ENCODE data around the gene TRMO.

Gene TRMO

DNA sequence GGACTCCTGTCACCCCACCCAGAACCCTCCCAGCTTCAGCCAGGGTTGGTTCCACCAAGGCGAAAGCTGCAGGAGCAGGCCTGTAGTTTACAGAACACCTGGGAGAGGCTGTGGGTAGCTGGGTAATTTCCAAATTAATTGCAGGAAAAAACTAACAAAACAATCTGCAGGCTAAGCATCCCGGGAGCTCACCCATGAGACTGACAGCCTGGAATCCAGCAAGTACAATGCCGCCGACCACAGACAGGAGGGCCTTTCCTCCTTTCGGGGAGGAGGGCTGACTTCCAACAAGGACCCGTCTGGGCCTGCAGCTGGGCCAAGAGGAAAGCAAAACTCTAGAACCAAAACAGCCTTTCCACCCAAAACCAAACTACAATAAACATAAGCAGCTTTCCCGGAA lies 59.0 kb downstream of the TRMO start:
- Histone ChIP-seq H3K27me3 (ENCODE audit: insufficient read depth, low read length, poor library complexity) (peaks cover 28% of the 10 kb centered on the region), H3K4ac (ENCODE audit: low read depth, low read length) (no peak overlapping the region)

GRCh38 chr9:97861148-97861475 lies 61.2 kb downstream of the TRMO start:
- H3K36me3 ChIP-seq (ENCODE audit: control insufficient read depth, insufficient read depth, low read length): no peaks in the 10 kb centered on the region
- H3K79me1 ChIP-seq (ENCODE audit: low read length): no peaks in the 10 kb centered on the region
- no peaks in the 10 kb centered on the region for H3K79me2 ChIP-seq (ENCODE audit: control insufficient read depth, insufficient read depth, low read length)
- no peak overlapping the region for H2BK120ac ChIP-seq (ENCODE audit: low read depth, low read length)
- no peak overlapping the region for H3K9ac ChIP-seq (ENCODE audit: low read length)
- no peak overlapping the region for H2BK15ac ChIP-seq (replicated peaks; ENCODE audit: low read depth)
- H3K18ac ChIP-seq (ENCODE audit: low read length): no peak overlapping the region
- H3K27ac ChIP-seq (ENCODE audit: low read depth, low read length): no peak overlapping the region
- H2BK5ac ChIP-seq (ENCODE audit: low read length): no peak overlapping the region
- no peak overlapping the region for H3K4ac ChIP-seq (ENCODE audit: low read depth, low read length)
- H3K4me3 ChIP-seq (ENCODE audit: low read length): no peak overlapping the region
- H3K4me1 ChIP-seq (ENCODE audit: control insufficient read depth, low read depth, low read length): no peaks in the 10 kb centered on the region
- H3K27me3 ChIP-seq (ENCODE audit: insufficient read depth, low read length, poor library complexity): peaks cover 49% of the 10 kb centered on the region
- no peak overlapping the region for H3K23ac ChIP-seq (ENCODE audit: low read length)
- no peak overlapping the region for H4K8ac ChIP-seq (ENCODE audit: low read depth, low read length)
- H3K4me2 ChIP-seq (ENCODE audit: low read length): no peak overlapping the region
- DNase-seq: no peak
- no CpG with 5 or more reads among the region's 5 CpGs for WGBS (ENCODE audit: extremely low coverage, insufficient coverage, low lambda C conversion rate)
- no peak overlapping the region for H2AK5ac ChIP-seq (ENCODE audit: low read length)
- H4K5ac ChIP-seq (ENCODE audit: low read length): no peak overlapping the region
- no peak overlapping the region for H3K56ac ChIP-seq (ENCODE audit: low read length)

More for the DNA sequence above, 59.0 kb downstream of the TRMO start:
- H3K56ac ChIP-seq (ENCODE audit: low read length): no peak overlapping the region
- no peak overlapping the region for H2BK15ac ChIP-seq (replicated peaks; ENCODE audit: low read depth)
- no peak overlapping the region for H2AK5ac ChIP-seq (ENCODE audit: low read length)
- H3K4me1 ChIP-seq (ENCODE audit: control insufficient read depth, low read depth, low read length): no peaks in the 10 kb centered on the region
- no peaks in the 10 kb centered on the region for H3K36me3 ChIP-seq (ENCODE audit: control insufficient read depth, insufficient read depth, low read length)
- no peak overlapping the region for H2BK5ac ChIP-seq (ENCODE audit: low read length)
- H2BK120ac ChIP-seq (ENCODE audit: low read depth, low read length): no peak overlapping the region
- H3K27ac ChIP-seq (ENCODE audit: low read depth, low read length): no peak overlapping the region
- H4K8ac ChIP-seq (ENCODE audit: low read depth, low read length): no peak overlapping the region
- H3K79me2 ChIP-seq (ENCODE audit: control insufficient read depth, insufficient read depth, low read length): no peaks in the 10 kb centered on the region
- DNase-seq: no peak
- H3K4me2 ChIP-seq (ENCODE audit: low read length): no peak overlapping the region
- no peaks in the 10 kb centered on the region for H3K79me1 ChIP-seq (ENCODE audit: low read length)
- no peak overlapping the region for H3K9ac ChIP-seq (ENCODE audit: low read length)
- H3K18ac ChIP-seq (ENCODE audit: low read length): no peak overlapping the region
- no CpG with 5 or more reads among the region's 7 CpGs for WGBS (ENCODE audit: extremely low coverage, insufficient coverage, low lambda C conversion rate)
- H3K4me3 ChIP-seq (ENCODE audit: low read length): no peak overlapping the region
- H3K23ac ChIP-seq (ENCODE audit: low read length): no peak overlapping the region
- H4K5ac ChIP-seq (ENCODE audit: low read length): no peak overlapping the region

GRCh38 chr9:97860451-97861147 lies 61.7 kb downstream of the TRMO start:
- H3K4me3 ChIP-seq (ENCODE audit: low read length): no peak overlapping the region
- WGBS (ENCODE audit: extremely low coverage, insufficient coverage, low lambda C conversion rate): no CpG with 5 or more reads among the region's 10 CpGs
- no peaks in the 10 kb centered on the region for H3K79me1 ChIP-seq (ENCODE audit: low read length)
- H3K36me3 ChIP-seq (ENCODE audit: control insufficient read depth, insufficient read depth, low read length): no peaks in the 10 kb centered on the region
- no peaks in the 10 kb centered on the region for H3K79me2 ChIP-seq (ENCODE audit: control insufficient read depth, insufficient read depth, low read length)
- no peak overlapping the region for H3K18ac ChIP-seq (ENCODE audit: low read length)
- H4K8ac ChIP-seq (ENCODE audit: low read depth, low read length): no peak overlapping the region
- H3K27me3 ChIP-seq (ENCODE audit: insufficient read depth, low read length, poor library complexity): peaks cover 54% of the 10 kb centered on the region
- no peak overlapping the region for H2BK5ac ChIP-seq (ENCODE audit: low read length)
- no peak overlapping the region for H3K27ac ChIP-seq (ENCODE audit: low read depth, low read length)
- no peaks in the 10 kb centered on the region for H3K4me1 ChIP-seq (ENCODE audit: control insufficient read depth, low read depth, low read length)
- no peak overlapping the region for H2BK15ac ChIP-seq (replicated peaks; ENCODE audit: low read depth)
- H2AK5ac ChIP-seq (ENCODE audit: low read length): no peak overlapping the region
- H3K4me2 ChIP-seq (ENCODE audit: low read length): no peak overlapping the region
- no peak overlapping the region for H3K9ac ChIP-seq (ENCODE audit: low read length)
- H3K4ac ChIP-seq (ENCODE audit: low read depth, low read length): no peak overlapping the region
- H3K56ac ChIP-seq (ENCODE audit: low read length): no peak overlapping the region
- H2BK120ac ChIP-seq (ENCODE audit: low read depth, low read length): no peak overlapping the region
- no peak overlapping the region for H4K5ac ChIP-seq (ENCODE audit: low read length)
- DNase-seq: no peak
- H3K23ac ChIP-seq (ENCODE audit: low read length): no peak overlapping the region

DNA sequence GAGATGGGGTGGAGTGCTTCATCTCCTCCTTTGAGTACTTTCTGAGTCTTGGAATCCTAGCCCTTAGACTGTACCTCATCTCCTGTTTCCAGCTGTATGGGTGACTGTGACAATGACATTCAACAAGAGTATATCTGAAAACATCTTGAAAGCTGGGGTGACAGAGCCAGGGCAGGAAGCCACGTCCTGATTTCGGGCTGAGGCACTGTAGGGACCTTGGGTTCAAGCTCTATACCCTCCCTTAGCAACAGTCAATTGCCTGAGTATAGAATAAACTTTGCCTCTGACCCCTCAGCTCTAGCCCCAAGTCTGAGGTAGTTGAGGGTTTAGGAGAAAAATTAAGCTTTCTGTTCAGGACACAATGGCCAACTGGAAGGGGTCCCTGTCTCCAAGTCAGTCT lies 63.0 kb downstream of the TRMO start:
- no CpG with 5 or more reads among the region's 2 CpGs for WGBS (ENCODE audit: extremely low coverage, insufficient coverage, low lambda C conversion rate)
- Histone ChIP-seq H3K79me1 (ENCODE audit: low read length) (no peaks in the 10 kb centered on the region), H3K27ac (ENCODE audit: low read depth, low read length) (no peak overlapping the region), H3K4me3 (ENCODE audit: low read length) (no peak overlapping the region), H4K5ac (ENCODE audit: low read length) (no peak overlapping the region), H3K18ac (ENCODE audit: low read length) (no peak overlapping the region), H3K23ac (ENCODE audit: low read length) (no peak overlapping the region), H3K56ac (ENCODE audit: low read length) (no peak overlapping the region), H3K4ac (ENCODE audit: low read depth, low read length) (no peak overlapping the region), H2AK5ac (ENCODE audit: low read length) (no peak overlapping the region), H3K9ac (ENCODE audit: low read length) (no peak overlapping the region), H2BK5ac (ENCODE audit: low read length) (no peak overlapping the region), H3K79me2 (ENCODE audit: control insufficient read depth, insufficient read depth, low read length) (no peaks in the 10 kb centered on the region), H4K8ac (ENCODE audit: low read depth, low read length) (no peak overlapping the region), H3K36me3 (ENCODE audit: control insufficient read depth, insufficient read depth, low read length) (no peaks in the 10 kb centered on the region), H3K27me3 (ENCODE audit: insufficient read depth, low read length, poor library complexity) (peaks cover 67% of the 10 kb centered on the region), H2BK120ac (ENCODE audit: low read depth, low read length) (no peak overlapping the region), H2BK15ac (replicated peaks; ENCODE audit: low read depth) (no peak overlapping the region), H3K4me2 (ENCODE audit: low read length) (no peak overlapping the region), H3K4me1 (ENCODE audit: control insufficient read depth, low read depth, low read length) (no peaks in the 10 kb centered on the region)
- DNase-seq: no peak

DNA sequence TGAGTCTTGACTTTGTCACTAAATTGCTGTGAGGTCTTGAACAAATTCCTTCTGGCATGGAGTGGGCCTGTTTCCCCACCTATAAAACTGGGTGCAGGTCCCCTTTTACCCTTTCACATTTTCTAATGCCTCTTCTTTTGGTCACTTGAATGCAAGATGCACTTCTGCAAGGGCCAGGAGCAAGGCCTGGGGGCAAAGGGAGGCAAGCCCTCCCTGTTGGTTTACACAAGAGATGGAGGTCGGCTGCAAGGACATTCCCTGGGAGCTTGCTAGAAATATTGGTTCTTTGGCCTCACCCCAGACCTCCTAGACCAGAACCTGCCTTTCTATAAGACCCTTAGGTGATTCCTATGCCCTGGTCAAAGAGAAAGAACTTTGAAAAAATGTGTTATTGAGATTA lies 63.5 kb downstream of the TRMO start:
- H4K8ac ChIP-seq (ENCODE audit: low read depth, low read length): no peak overlapping the region
- no CpG with 5 or more reads among the region's 1 CpG for WGBS (ENCODE audit: extremely low coverage, insufficient coverage, low lambda C conversion rate)
- peaks cover 71% of the 10 kb centered on the region for H3K27me3 ChIP-seq (ENCODE audit: insufficient read depth, low read length, poor library complexity)
- no peak overlapping the region for H4K5ac ChIP-seq (ENCODE audit: low read length)
- no peak overlapping the region for H3K4ac ChIP-seq (ENCODE audit: low read depth, low read length)
- no peak overlapping the region for H3K27ac ChIP-seq (ENCODE audit: low read depth, low read length)
- no peak overlapping the region for H3K56ac ChIP-seq (ENCODE audit: low read length)
- no peak overlapping the region for H3K18ac ChIP-seq (ENCODE audit: low read length)
- no peak for DNase-seq
- no peak overlapping the region for H3K4me3 ChIP-seq (ENCODE audit: low read length)
- no peak overlapping the region for H3K4me2 ChIP-seq (ENCODE audit: low read length)
- no peak overlapping the region for H2AK5ac ChIP-seq (ENCODE audit: low read length)
- H2BK15ac ChIP-seq (replicated peaks; ENCODE audit: low read depth): no peak overlapping the region
- no peak overlapping the region for H3K9ac ChIP-seq (ENCODE audit: low read length)
- no peak overlapping the region for H2BK5ac ChIP-seq (ENCODE audit: low read length)
- no peak overlapping the region for H3K23ac ChIP-seq (ENCODE audit: low read length)
- no peaks in the 10 kb centered on the region for H3K36me3 ChIP-seq (ENCODE audit: control insufficient read depth, insufficient read depth, low read length)
- H3K79me2 ChIP-seq (ENCODE audit: control insufficient read depth, insufficient read depth, low read length): no peaks in the 10 kb centered on the region
- H3K79me1 ChIP-seq (ENCODE audit: low read length): no peaks in the 10 kb centered on the region
- H2BK120ac ChIP-seq (ENCODE audit: low read depth, low read length): no peak overlapping the region
- H3K4me1 ChIP-seq (ENCODE audit: control insufficient read depth, low read depth, low read length): no peaks in the 10 kb centered on the region

DNA sequence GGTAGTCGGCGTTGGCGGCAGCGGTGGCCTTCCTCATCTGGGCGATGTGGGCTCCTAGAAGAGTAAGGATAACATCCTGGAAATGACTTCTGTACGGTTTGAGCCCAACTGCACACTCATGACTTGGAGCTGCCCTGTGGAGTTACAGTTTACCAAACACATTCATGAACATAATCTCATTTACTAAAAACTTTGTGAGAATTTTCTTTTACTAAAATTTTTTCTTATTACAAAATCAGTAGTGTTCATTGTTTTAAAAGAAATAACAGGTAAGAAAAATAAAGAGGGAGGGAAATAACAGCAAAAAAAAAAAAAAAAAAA lies 63.9 kb downstream of the TRMO start:
- H3K27me3 ChIP-seq (ENCODE audit: insufficient read depth, low read length, poor library complexity): peaks cover 74% of the 10 kb centered on the region
- H3K9ac ChIP-seq (ENCODE audit: low read length): no peak overlapping the region
- H3K4me3 ChIP-seq (ENCODE audit: low read length): no peak overlapping the region
- no peak overlapping the region for H3K27ac ChIP-seq (ENCODE audit: low read depth, low read length)
- DNase-seq: no peak
- H3K18ac ChIP-seq (ENCODE audit: low read length): no peak overlapping the region
- no CpG with 5 or more reads among the region's 6 CpGs for WGBS (ENCODE audit: extremely low coverage, insufficient coverage, low lambda C conversion rate)
- H2BK15ac ChIP-seq (replicated peaks; ENCODE audit: low read depth): no peak overlapping the region
- H2BK120ac ChIP-seq (ENCODE audit: low read depth, low read length): no peak overlapping the region
- H4K5ac ChIP-seq (ENCODE audit: low read length): no peak overlapping the region
- no peaks in the 10 kb centered on the region for H3K79me1 ChIP-seq (ENCODE audit: low read length)
- H4K8ac ChIP-seq (ENCODE audit: low read depth, low read length): no peak overlapping the region
- H2AK5ac ChIP-seq (ENCODE audit: low read length): no peak overlapping the region
- no peak overlapping the region for H3K56ac ChIP-seq (ENCODE audit: low read length)
- no peak overlapping the region for H3K23ac ChIP-seq (ENCODE audit: low read length)
- no peaks in the 10 kb centered on the region for H3K36me3 ChIP-seq (ENCODE audit: control insufficient read depth, insufficient read depth, low read length)
- H3K79me2 ChIP-seq (ENCODE audit: control insufficient read depth, insufficient read depth, low read length): no peaks in the 10 kb centered on the region
- no peak overlapping the region for H2BK5ac ChIP-seq (ENCODE audit: low read length)
- no peak overlapping the region for H3K4ac ChIP-seq (ENCODE audit: low read depth, low read length)
- no peaks in the 10 kb centered on the region for H3K4me1 ChIP-seq (ENCODE audit: control insufficient read depth, low read depth, low read length)
- H3K4me2 ChIP-seq (ENCODE audit: low read length): no peak overlapping the region
